HCT116 (cell line): Measurements from ENCODE around the gene TPM3.

ENCODE experiments used
- CBX3 ChIP-seq: IDR thresholded peaks from 2 replicates; pipeline ENCODE4 v1.6.1; 2012; ENCODE audit warnings: low read depth
- EZH2 ChIP-seq: fragments of 200-600 bp; sonication (generic); IDR thresholded peaks from 2 replicates; pipeline ENCODE4 v1.6.1; 2017; ENCODE audit warnings: antibody characterized with exemption, mixed run types
- EZH2phosphoT487 ChIP-seq: fragments of 200-600 bp; IDR thresholded peaks from 2 replicates; pipeline ENCODE4 v1.6.1; 2018; ENCODE audit warnings: antibody characterized with exemption, borderline replicate concordance
- FOSL1 ChIP-seq: IDR thresholded peaks from 2 replicates; pipeline ENCODE4 v1.6.1; 2012; ENCODE audit warnings: low read depth
- POLR2A ChIP-seq: IDR thresholded peaks from 2 replicates; pipeline ENCODE4 v1.7.0; 2011; ENCODE audit warnings: borderline replicate concordance; ENCODE audit not compliant: insufficient read depth, insufficient read length; ENCODE audit errors: extremely low read depth
- POLR2AphosphoS5 ChIP-seq: IDR thresholded peaks from 2 replicates; pipeline ENCODE4 v1.6.1; 2011; ENCODE audit warnings: mild to moderate bottlenecking, low read depth, low read length, moderate library complexity
- TCF7L2 ChIP-seq: IDR thresholded peaks from 2 replicates; pipeline ENCODE4 v1.7.0; 2011; ENCODE audit warnings: borderline replicate concordance, inconsistent platforms; ENCODE audit not compliant: insufficient read depth, insufficient read length; ENCODE audit errors: extremely low read depth
- TF ChIP-seq, protein P1 (sequence below), 3 experiments: fragments of 200-600 bp in 1 of 3; sonication (generic) in 1 of 3; IDR thresholded peaks in 2 of 3; conservative IDR thresholded peaks in 1 of 3; 2 replicates each; pipeline ENCODE4 v1.5.1; 2012 to 2017; ENCODE audit warnings: low read depth in 2 of 3, low read length in 2 of 3, antibody characterized with exemption in 1 of 3, borderline replicate concordance in 1 of 3, control low read depth in 1 of 3, mild to moderate bottlenecking in 1 of 3, mixed read lengths in 1 of 3, mixed run types in 1 of 3, moderate library complexity in 1 of 3; ENCODE audit not compliant: insufficient read depth in 1 of 3
- TF ChIP-seq, protein P2 (sequence below): IDR thresholded peaks from 2 replicates; pipeline ENCODE4 v1.6.1; 2012
- TF ChIP-seq, protein P3 (sequence below): IDR thresholded peaks from 2 replicates; pipeline ENCODE4 v1.6.1; 2012

DNA sequence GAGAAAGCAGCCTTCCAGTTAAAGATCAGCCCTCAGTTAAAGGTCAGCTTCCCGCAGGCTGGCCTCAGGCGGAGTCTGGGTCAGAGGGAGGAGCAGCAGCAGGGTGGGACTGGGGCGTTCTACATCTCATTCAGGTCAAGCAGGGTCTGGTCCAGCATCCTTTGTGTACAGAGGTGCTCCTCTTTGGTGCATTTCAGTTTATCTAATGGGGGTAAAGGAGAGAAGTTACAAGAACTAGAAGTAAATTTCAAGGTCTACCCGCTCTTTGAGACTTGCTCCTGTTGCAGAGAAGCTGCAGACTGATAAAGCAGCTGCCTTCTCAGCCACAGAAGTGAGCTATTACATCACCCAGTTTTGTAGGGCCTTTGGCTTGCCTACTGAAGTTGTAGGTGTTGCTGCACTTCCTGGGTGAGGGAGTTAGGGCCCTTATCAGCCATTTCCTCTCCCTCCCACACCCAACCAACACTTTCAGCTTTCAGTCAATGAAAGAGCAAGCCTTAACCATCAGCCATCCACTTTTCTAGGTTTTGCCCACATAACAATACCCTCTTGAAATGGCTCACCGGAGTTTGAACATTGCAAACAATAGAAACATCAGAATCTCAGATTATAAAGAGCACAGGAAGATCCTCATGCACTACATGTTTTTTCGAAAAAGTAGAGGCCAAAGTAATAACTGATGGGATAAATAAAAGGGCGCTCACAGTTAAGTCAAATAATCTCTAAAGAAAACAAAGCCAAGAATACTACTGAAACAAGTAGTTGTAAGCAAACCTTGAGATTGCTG, 34.2 kb downstream of the TPM3 start:
- TF ChIP-seq POLR2A, result no peak
- TF ChIP-seq, protein P1, sequence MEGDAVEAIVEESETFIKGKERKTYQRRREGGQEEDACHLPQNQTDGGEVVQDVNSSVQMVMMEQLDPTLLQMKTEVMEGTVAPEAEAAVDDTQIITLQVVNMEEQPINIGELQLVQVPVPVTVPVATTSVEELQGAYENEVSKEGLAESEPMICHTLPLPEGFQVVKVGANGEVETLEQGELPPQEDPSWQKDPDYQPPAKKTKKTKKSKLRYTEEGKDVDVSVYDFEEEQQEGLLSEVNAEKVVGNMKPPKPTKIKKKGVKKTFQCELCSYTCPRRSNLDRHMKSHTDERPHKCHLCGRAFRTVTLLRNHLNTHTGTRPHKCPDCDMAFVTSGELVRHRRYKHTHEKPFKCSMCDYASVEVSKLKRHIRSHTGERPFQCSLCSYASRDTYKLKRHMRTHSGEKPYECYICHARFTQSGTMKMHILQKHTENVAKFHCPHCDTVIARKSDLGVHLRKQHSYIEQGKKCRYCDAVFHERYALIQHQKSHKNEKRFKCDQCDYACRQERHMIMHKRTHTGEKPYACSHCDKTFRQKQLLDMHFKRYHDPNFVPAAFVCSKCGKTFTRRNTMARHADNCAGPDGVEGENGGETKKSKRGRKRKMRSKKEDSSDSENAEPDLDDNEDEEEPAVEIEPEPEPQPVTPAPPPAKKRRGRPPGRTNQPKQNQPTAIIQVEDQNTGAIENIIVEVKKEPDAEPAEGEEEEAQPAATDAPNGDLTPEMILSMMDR (IDR thresholded peaks at IDR 0.05 in 2 of 3, conservative IDR thresholded peaks at IDR 0.05 in 1 of 3; ENCODE audit: borderline replicate concordance in 1 of 3, insufficient read depth in 1 of 3, low read depth in 2 of 3, low read length in 2 of 3), result no peak
- TF ChIP-seq EZH2phosphoT487, result no peak
- TF ChIP-seq EZH2, result no peak
- TF ChIP-seq, protein P2, sequence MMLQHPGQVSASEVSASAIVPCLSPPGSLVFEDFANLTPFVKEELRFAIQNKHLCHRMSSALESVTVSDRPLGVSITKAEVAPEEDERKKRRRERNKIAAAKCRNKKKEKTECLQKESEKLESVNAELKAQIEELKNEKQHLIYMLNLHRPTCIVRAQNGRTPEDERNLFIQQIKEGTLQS, result no peak
- TF ChIP-seq, protein P3, sequence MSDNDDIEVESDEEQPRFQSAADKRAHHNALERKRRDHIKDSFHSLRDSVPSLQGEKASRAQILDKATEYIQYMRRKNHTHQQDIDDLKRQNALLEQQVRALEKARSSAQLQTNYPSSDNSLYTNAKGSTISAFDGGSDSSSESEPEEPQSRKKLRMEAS, result no peak
- TF ChIP-seq CBX3, result no peak
- no peak for TF ChIP-seq POLR2AphosphoS5
- TF ChIP-seq FOSL1, result no peak
- no peak for TF ChIP-seq TCF7L2
